HFFc6 (cell line): ENCODE measurements around the gene G6PC1. TPM values are rescaled to one million over a fixed set of nuclear protein-coding genes. Genes with fewer than 3 reads are reported as not detected.
"Not testable (repeated sequence)": the region's sequence is repeated elsewhere in the genome, so short reads cannot be mapped to it uniquely, and the experiment has no call there.

Source experiments
- DNase-seq: peaks from one replicate; pipeline ENCODE4 v3.0.0-alpha.2; 2018
- H3K27ac Mint-ChIP-seq: 2 replicates; pipeline ENCODE4 v1.8.0; 2020; ENCODE audit warnings: mild to moderate bottlenecking, mixed read lengths
- H3K27me3 Mint-ChIP-seq: 2 replicates; pipeline ENCODE4 v1.8.0; 2021; ENCODE audit warnings: mild to moderate bottlenecking, moderate library complexity, mixed read lengths; ENCODE audit not compliant: insufficient read depth
- H3K36me3 Mint-ChIP-seq: 2 replicates; pipeline ENCODE4 v1.8.0; 2021; ENCODE audit warnings: low read depth, mixed read lengths
- H3K4me1 Mint-ChIP-seq: 2 replicates; pipeline ENCODE4 v1.8.0; 2020; ENCODE audit warnings: low read depth, mixed read lengths
- H3K4me3 Mint-ChIP-seq: 2 replicates; pipeline ENCODE4 v1.8.0; 2020; ENCODE audit warnings: mild to moderate bottlenecking, moderate library complexity, mixed read lengths
- H3K9me3 Mint-ChIP-seq: 2 replicates; pipeline ENCODE4 v1.8.0; 2020; ENCODE audit warnings: mild to moderate bottlenecking, mixed read lengths
- total RNA-seq, 6 experiments: library from RNA; stranded (reverse); fragmentation: NEBNext Ultra II Directional; extraction: Animal tissue kit (Norgen Biotek cat#: 25700); gene quantifications; 2 replicates in 1 of 6; 3 replicates in 5 of 6; pipeline ENCODE4 v1.2.3, GENCODE V29; 2021
- TF ChIP-seq, protein P1 (sequence below): fragments of 200-600 bp; sonication (generic); IDR thresholded peaks from 2 replicates; pipeline ENCODE4 v1.5.0; 2021; ENCODE audit warnings: antibody characterized with exemption, mild to moderate bottlenecking

The G6PC1 gene
- total RNA-seq, 6 experiments from 2014 or later = not detected

DNA sequence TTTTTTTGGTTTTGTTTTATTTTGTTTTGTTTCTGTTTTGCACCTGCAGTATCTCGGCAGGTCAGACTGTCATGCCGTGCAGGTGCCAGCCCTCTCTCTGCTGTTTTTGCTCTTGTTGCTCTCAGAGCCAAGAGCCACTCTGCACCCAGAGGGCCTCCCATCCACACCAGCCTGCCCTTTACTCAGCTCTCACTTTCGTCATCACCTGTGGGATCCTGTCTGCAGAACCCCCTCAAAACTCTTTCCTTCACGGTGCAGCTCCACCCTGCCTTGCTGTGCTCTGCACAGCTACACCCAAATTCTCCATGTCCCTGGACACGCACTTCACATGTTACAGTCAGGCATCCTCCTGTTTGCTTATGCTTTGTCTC, 47.0 kb upstream of the G6PC1 start:
- TF ChIP-seq, protein P1, sequence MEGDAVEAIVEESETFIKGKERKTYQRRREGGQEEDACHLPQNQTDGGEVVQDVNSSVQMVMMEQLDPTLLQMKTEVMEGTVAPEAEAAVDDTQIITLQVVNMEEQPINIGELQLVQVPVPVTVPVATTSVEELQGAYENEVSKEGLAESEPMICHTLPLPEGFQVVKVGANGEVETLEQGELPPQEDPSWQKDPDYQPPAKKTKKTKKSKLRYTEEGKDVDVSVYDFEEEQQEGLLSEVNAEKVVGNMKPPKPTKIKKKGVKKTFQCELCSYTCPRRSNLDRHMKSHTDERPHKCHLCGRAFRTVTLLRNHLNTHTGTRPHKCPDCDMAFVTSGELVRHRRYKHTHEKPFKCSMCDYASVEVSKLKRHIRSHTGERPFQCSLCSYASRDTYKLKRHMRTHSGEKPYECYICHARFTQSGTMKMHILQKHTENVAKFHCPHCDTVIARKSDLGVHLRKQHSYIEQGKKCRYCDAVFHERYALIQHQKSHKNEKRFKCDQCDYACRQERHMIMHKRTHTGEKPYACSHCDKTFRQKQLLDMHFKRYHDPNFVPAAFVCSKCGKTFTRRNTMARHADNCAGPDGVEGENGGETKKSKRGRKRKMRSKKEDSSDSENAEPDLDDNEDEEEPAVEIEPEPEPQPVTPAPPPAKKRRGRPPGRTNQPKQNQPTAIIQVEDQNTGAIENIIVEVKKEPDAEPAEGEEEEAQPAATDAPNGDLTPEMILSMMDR = no peak
- H3K4me3 Mint-ChIP-seq = no peak overlapping the region

DNA sequence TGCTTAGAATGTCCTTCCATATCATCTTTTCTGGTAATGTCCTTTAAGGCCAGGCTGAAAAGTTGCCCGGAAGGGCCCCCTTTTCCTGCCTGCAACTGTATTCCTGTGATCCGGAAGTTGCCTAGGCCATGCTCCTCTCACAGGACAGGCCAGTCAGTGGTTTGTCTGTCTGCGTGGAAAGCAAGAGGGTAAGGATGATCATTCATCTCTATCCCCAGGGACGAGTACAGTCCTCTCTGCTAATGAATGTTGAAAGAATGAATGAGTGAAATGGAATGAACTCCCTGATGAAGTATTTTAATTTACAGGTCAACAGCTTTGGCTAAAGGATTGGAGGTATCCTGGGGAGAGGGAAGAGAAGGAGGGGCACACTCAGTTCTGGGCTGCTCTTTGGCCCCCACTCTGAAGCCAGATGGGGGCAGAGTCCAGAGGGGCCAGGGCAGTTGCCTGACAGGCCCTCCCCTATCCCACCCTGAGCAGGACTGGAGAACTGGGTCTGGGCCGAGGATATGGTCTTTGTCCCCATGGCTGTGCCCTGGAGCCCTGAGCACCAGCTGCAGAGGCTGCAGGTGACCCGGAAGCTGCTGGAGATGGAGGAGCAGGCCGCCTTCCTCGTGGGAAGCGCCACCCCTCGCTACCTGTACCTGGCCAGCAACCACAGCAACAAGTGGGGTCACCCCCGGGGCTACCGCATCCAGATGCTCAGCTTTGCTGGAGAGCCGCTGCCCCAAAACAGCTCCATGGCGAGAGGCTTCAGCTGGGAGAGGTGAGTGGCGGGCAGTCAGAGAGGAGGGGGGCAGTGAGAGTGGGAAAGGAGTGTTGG, 46.4 kb upstream of the G6PC1 start:
- H3K36me3 Mint-ChIP-seq = no peaks in the 10 kb centered on the region
- TF ChIP-seq, protein P1 = no peak
- H3K4me3 Mint-ChIP-seq = no peak overlapping the region
- no peak overlapping the region for H3K27ac Mint-ChIP-seq
- H3K9me3 Mint-ChIP-seq = no peaks in the 10 kb centered on the region
- H3K27me3 Mint-ChIP-seq = peaks cover 21% of the 10 kb centered on the region
- H3K4me1 Mint-ChIP-seq = no peaks in the 10 kb centered on the region
- no peak for DNase-seq

More for the DNA sequence above, 47.0 kb upstream of the G6PC1 start:
- Mint-ChIP-seq H3K4me1 (no peaks in the 10 kb centered on the region), H3K36me3 (no peaks in the 10 kb centered on the region), H3K27me3 (peaks cover 18% of the 10 kb centered on the region), H3K27ac (no peak overlapping the region), H3K9me3 (no peaks in the 10 kb centered on the region)
- no peak for DNase-seq

DNA sequence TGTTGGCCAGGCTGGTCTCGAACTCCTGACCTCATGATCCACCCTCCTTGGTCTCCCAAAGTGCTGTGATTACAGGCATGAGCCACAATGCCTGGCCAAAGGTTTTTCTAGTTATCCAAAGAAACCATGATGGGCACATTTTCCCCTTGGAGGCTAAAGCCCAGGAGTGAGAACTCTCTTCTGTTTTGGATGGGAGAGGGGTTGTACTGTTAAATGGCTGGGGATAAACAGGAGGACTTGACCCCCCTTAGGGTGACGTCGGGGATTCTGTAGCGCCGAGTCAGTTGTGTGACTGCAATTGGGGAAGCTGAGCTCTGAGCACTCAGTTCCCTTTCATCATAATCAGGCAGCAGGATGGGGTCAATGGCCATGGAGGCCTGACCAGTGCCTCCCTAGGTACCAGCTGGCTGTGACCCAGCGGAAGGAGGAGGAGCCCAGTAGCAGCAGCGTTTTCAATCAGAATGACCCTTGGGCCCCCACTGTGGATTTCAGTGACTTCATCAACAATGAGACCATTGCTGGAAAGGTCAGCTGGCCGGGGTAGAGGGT, 45.5 kb upstream of the G6PC1 start:
- TF ChIP-seq, protein P1 = no peak
- Mint-ChIP-seq H3K27me3 (peaks cover 27% of the 10 kb centered on the region), H3K4me3 (no peak overlapping the region), H3K9me3 (no peaks in the 10 kb centered on the region), H3K4me1 (no peaks in the 10 kb centered on the region), H3K36me3 (no peaks in the 10 kb centered on the region), H3K27ac (no peak overlapping the region)
- DNase-seq = no peak

DNA sequence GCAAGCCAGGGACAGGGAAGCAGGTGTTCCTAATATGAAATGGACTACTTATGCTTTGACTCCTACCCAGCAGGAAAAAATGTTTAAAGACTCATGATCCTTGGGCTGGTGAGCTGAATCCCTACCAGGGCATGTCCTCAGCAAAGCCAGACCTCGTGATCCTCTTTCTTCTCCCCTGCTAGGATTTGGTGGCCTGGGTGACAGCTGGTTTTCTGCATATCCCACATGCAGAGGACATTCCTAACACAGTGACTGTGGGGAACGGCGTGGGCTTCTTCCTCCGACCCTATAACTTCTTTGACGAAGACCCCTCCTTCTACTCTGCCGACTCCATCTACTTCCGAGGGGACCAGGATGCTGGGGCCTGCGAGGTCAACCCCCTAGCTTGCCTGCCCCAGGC, 44.5 kb upstream of the G6PC1 start:
- not testable (repeated sequence) for DNase-seq, H3K4me1 Mint-ChIP-seq, H3K9me3 Mint-ChIP-seq, H3K36me3 Mint-ChIP-seq, H3K4me3 Mint-ChIP-seq, H3K27ac Mint-ChIP-seq
- peaks cover 30% of the 10 kb centered on the region for H3K27me3 Mint-ChIP-seq

DNA sequence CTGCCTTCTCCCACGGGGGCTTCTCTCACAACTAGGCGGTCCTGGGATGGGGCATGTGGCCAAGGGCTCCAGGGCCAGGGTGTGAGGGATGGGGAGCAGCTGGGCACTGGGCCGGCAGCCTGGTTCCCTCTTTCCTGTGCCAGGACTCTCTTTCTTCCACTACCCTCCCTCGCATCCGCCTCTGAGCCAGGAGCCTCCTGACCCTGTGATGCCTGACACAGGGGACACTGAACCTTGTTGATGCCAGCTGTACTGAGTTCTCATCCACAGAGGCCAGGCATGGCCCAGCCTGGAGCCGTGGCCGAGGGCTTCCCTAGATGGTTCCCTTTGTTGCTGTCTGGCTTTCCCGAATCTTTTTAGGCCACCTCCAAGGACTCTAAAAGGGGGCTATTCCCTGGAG, 44.1 kb upstream of the G6PC1 start:
- H3K36me3 Mint-ChIP-seq, H3K9me3 Mint-ChIP-seq, H3K4me3 Mint-ChIP-seq, DNase-seq, H3K4me1 Mint-ChIP-seq, H3K27ac Mint-ChIP-seq: not testable (repeated sequence)
- H3K27me3 Mint-ChIP-seq = peaks cover 31% of the 10 kb centered on the region

DNA sequence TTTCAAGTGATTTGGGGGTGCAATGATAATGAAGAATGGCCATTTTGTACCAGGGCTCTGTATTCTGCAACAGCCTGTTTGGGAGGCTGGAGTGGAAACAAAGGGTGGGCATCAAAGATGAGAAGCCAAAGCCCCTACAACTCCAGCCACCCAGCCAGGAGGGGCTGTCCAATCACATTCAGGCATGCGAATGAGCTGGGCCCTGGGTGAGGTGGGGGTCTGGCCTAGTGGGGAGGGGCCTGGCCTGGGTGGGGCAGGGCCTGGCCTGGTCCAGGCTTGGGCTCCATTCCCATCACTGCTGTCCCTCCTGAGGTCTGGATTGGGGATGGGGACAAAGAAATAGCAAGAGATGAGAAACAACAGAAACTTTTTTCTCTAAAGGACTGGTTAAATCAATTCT, 43.2 kb upstream of the G6PC1 start:
- no peaks in the 10 kb centered on the region for H3K36me3 Mint-ChIP-seq

More for the DNA sequence above, 43.2 kb upstream of the G6PC1 start:
- no peak for DNase-seq
- Mint-ChIP-seq H3K27ac (no peak overlapping the region), H3K27me3 (peaks cover 31% of the 10 kb centered on the region), H3K4me3 (no peak overlapping the region), H3K4me1 (no peaks in the 10 kb centered on the region), H3K9me3 (no peaks in the 10 kb centered on the region)
- TF ChIP-seq, protein P1 = no peak
